Spleen (tissue), 7 donors: Measurements from ENCODE around the gene ZDHHC14.

Experiments used
- CTCF ChIP-seq, 11 experiments: fragments of 200-600 bp in 7 of 11; fragments of 450-650 bp in 4 of 11; sonication (generic) in 4 of 11; IDR thresholded peaks in 8 of 11; conservative IDR thresholded peaks in 3 of 11; 1 replicate in 7 of 11; 2 replicates in 4 of 11; pipeline versions ENCODE4 v1.4.0 to v1.8.0; 2016 to 2021; ENCODE audit warnings: antibody characterized with exemption in 11 of 11, inconsistent platforms in 4 of 11, mild to moderate bottlenecking in 1 of 11
- POLR2A ChIP-seq, 3 donors: fragments of 450-650 bp; IDR thresholded peaks; one replicate each; pipeline ENCODE4 v1.5.1; 2017; ENCODE audit warnings: antibody characterized with exemption in 3 of 3, mild to moderate bottlenecking in 1 of 3
- POLR2AphosphoS5 ChIP-seq, 3 donors: sonication (generic); formaldehyde crosslinking; IDR thresholded peaks; one replicate each; pipeline ENCODE4 v1.5.1; 2017; ENCODE audit warnings: antibody characterized with exemption in 3 of 3
- donor health status: DM: no; HTN: no; CAD: no; lungs with moderate emphysema.
- donor health status: DM: no; HTN: no; CAD: no.
- donor health status: DM: no; HTN: no; CAD: no.

GRCh38 chr6:157469378-157469777, 88.4 kb downstream of the ZDHHC14 start:
- TF ChIP-seq CTCF (IDR thresholded peaks at IDR 0.05 in 8 of 11, conservative IDR thresholded peaks at IDR 0.05 in 3 of 11): no peak
- no peak for TF ChIP-seq POLR2A (IDR thresholded peaks at IDR 0.05)
- TF ChIP-seq POLR2AphosphoS5 (IDR thresholded peaks at IDR 0.05): no peak
